ENCODE data around the gene GDA.

Gene GDA

DNA sequence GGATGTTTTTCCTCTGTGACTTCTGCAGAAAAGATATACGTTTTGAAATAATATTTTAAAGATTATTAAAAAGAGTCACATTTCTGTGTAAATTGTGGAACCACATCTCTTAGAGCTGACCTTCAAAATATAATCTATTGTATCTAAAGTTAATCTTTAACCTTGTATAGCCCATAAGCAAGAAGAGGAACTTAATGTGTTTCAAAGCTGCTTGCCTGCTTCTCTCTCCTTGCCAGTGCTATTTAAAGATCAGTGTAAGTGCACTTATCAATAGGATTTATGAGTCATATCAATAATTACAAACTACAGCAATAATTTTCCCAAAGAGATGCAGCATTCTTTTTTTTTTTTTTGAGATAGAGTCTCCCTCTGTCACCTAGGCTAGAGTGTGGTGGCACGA lies 29.4 kb upstream of the GDA start:
- no peaks in the 10 kb centered on the region for H3K9me2 ChIP-seq (replicated peaks; ENCODE audit: insufficient read depth, low read length)
- H3K4me2 ChIP-seq (ENCODE audit: low read depth, low read length): no peak overlapping the region
- no peak overlapping the region for H2AFZ ChIP-seq (ENCODE audit: low read length)

DNA sequence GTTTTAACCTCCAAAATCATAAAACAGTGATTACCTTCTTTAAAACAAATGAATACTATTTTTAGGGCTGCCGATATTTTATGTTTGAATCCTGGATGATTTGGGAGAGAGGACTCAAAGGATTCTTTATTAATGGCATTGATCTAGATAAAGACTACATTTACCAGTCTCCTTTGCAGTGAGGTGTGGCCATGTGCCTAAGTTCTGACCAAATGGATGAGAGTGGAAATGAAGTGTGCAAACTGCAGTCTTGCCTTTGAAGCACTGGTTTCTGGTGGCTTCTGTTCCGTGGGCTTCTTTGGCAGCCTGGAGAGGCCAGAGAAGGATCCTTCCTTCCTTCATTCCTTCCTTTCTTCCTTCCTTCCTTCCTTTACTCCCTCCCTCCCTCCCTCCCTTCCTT lies 24.3 kb upstream of the GDA start:
- no peaks in the 10 kb centered on the region for H4K20me1 ChIP-seq (ENCODE audit: insufficient read depth, low read length)
- H3F3A ChIP-seq (ENCODE audit: insufficient read depth, low read length): no peaks in the 10 kb centered on the region
- no peak overlapping the region for H2AFZ ChIP-seq (ENCODE audit: low read length)
- H3K36me3 ChIP-seq (replicated peaks; ENCODE audit: insufficient read depth, low read length): no peaks in the 10 kb centered on the region
- no peaks in the 10 kb centered on the region for H3K9me2 ChIP-seq (replicated peaks; ENCODE audit: insufficient read depth, low read length)
- no peak overlapping the region for H3K4me3 ChIP-seq (ENCODE audit: low read length)
- TF ChIP-seq EZH2phosphoT487 (IDR thresholded peaks at IDR 0.05; ENCODE audit: low read length): no peak
- TF ChIP-seq, protein P1, sequence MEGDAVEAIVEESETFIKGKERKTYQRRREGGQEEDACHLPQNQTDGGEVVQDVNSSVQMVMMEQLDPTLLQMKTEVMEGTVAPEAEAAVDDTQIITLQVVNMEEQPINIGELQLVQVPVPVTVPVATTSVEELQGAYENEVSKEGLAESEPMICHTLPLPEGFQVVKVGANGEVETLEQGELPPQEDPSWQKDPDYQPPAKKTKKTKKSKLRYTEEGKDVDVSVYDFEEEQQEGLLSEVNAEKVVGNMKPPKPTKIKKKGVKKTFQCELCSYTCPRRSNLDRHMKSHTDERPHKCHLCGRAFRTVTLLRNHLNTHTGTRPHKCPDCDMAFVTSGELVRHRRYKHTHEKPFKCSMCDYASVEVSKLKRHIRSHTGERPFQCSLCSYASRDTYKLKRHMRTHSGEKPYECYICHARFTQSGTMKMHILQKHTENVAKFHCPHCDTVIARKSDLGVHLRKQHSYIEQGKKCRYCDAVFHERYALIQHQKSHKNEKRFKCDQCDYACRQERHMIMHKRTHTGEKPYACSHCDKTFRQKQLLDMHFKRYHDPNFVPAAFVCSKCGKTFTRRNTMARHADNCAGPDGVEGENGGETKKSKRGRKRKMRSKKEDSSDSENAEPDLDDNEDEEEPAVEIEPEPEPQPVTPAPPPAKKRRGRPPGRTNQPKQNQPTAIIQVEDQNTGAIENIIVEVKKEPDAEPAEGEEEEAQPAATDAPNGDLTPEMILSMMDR (IDR thresholded peaks at IDR 0.05; ENCODE audit: low read length): no peak
- TF ChIP-seq EZH2 (optimal IDR thresholded peaks at IDR 0.05; ENCODE audit: low read depth, low read length): no peak
- no peaks in the 10 kb centered on the region for H3K79me2 ChIP-seq (ENCODE audit: low read length)
- no peaks in the 10 kb centered on the region for H3K4me1 ChIP-seq (ENCODE audit: low read length)
- no peaks in the 10 kb centered on the region for H3K27me3 ChIP-seq (replicated peaks; ENCODE audit: insufficient read depth, low read length)
- no peaks in the 10 kb centered on the region for H3K9me3 ChIP-seq (replicated peaks; ENCODE audit: insufficient read depth, low read length)
- H3K4me2 ChIP-seq (ENCODE audit: low read depth, low read length): no peak overlapping the region
- H3K9ac ChIP-seq (ENCODE audit: low read length): no peak overlapping the region
- no peak overlapping the region for H3K27ac ChIP-seq (ENCODE audit: low read length)
- no peak for DNase-seq

More for the DNA sequence above, 29.4 kb upstream of the GDA start:
- H4K20me1 ChIP-seq (ENCODE audit: insufficient read depth, low read length): no peaks in the 10 kb centered on the region
- no peaks in the 10 kb centered on the region for H3F3A ChIP-seq (ENCODE audit: insufficient read depth, low read length)
- H3K36me3 ChIP-seq (replicated peaks; ENCODE audit: insufficient read depth, low read length): no peaks in the 10 kb centered on the region
- no peak overlapping the region for H3K27ac ChIP-seq (ENCODE audit: low read length)
- TF ChIP-seq EZH2phosphoT487 (IDR thresholded peaks at IDR 0.05; ENCODE audit: low read length) (no peak), EZH2 (optimal IDR thresholded peaks at IDR 0.05; ENCODE audit: low read depth, low read length) (no peak)
- TF ChIP-seq, protein P1 (IDR thresholded peaks at IDR 0.05; ENCODE audit: low read length): no peak
- H3K4me3 ChIP-seq (ENCODE audit: low read length): no peak overlapping the region
- H3K4me1 ChIP-seq (ENCODE audit: low read length): no peaks in the 10 kb centered on the region
- H3K27me3 ChIP-seq (replicated peaks; ENCODE audit: insufficient read depth, low read length): no peaks in the 10 kb centered on the region
- H3K9me3 ChIP-seq (replicated peaks; ENCODE audit: insufficient read depth, low read length): no peaks in the 10 kb centered on the region
- H3K9ac ChIP-seq (ENCODE audit: low read length): no peak overlapping the region
- H3K79me2 ChIP-seq (ENCODE audit: low read length): no peaks in the 10 kb centered on the region
- DNase-seq: no peak

DNA sequence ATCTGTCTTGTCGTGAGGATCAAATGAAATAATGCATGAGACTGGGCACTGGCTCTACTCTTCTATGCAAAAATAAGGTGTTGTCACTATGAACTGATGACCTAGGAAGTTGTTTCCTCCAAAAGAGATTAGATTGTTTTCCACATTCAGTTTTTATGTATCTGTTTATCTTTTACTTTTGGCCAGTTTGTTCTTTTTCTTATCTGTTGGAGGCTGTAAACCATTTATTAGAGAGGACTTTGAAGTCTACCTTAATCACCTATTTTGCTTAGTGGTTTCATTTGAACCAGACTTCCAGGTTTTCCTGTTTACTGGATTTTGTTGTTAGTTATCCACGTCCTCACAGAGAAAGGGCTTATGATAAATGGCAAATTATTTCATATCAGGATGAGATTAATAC lies 21.5 kb upstream of the GDA start:
- no peak for DNase-seq
- Histone ChIP-seq H3K36me3 (replicated peaks; ENCODE audit: insufficient read depth, low read length) (no peaks in the 10 kb centered on the region), H4K20me1 (ENCODE audit: insufficient read depth, low read length) (no peaks in the 10 kb centered on the region), H3K27me3 (replicated peaks; ENCODE audit: insufficient read depth, low read length) (no peaks in the 10 kb centered on the region), H3K4me3 (ENCODE audit: low read length) (no peak overlapping the region), H3K9me2 (replicated peaks; ENCODE audit: insufficient read depth, low read length) (no peaks in the 10 kb centered on the region), H3K4me1 (ENCODE audit: low read length) (no peaks in the 10 kb centered on the region), H3K9me3 (replicated peaks; ENCODE audit: insufficient read depth, low read length) (no peaks in the 10 kb centered on the region), H3K27ac (ENCODE audit: low read length) (no peak overlapping the region), H3F3A (ENCODE audit: insufficient read depth, low read length) (no peaks in the 10 kb centered on the region), H2AFZ (ENCODE audit: low read length) (no peak overlapping the region), H3K9ac (ENCODE audit: low read length) (no peak overlapping the region), H3K4me2 (ENCODE audit: low read depth, low read length) (no peak overlapping the region), H3K79me2 (ENCODE audit: low read length) (no peaks in the 10 kb centered on the region)
- TF ChIP-seq, protein P1 (IDR thresholded peaks at IDR 0.05; ENCODE audit: low read length): no peak
- TF ChIP-seq EZH2 (optimal IDR thresholded peaks at IDR 0.05; ENCODE audit: low read depth, low read length) (no peak), EZH2phosphoT487 (IDR thresholded peaks at IDR 0.05; ENCODE audit: low read length) (no peak)
